ENCODE data around the gene MEF2C. TPM values are rescaled to one million over a fixed set of nuclear protein-coding genes. Genes with fewer than 3 reads are reported as not detected.

Gene MEF2C
- total RNA-seq, 2 experiments from 2014 or later, result 0.60 to 0.87 TPM

DNA sequence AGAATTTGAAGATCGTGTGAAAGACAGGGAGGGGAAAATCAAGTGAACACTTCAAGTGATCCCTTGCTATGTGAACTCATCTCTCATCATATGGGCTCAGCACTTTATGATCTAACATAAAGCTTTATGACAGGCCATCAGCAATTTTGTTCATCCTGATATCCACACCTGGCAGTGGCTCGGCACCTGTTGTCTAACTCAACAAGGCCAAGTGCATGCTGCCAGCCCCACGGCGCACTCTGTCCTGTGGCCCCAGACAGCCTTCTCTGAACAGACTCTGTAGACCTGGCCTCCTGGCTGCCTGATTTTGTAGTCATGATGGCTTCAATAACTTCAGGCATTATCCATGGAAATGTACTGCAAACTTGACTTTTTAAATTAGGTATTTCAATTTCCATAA is 106.3 kb downstream of the MEF2C start:
- DNase-seq (no peak), ATAC-seq (ENCODE audit: poor library complexity) (no peak)
- Histone ChIP-seq H3K36me3 (ENCODE audit: insufficient read depth, low read length) (no peaks in the 10 kb centered on the region), H3K27me3 (ENCODE audit: control insufficient read depth in 1 of 2, insufficient read depth in 2 of 2, low read length in 2 of 2) (no peaks in the 10 kb centered on the region), H3K4me3 (ENCODE audit: low read length) (no peak overlapping the region), H3K27ac (ENCODE audit: low read depth in 1 of 2, low read length in 2 of 2) (no peak overlapping the region), H3K4me1 (ENCODE audit: insufficient read depth, low read length) (no peaks in the 10 kb centered on the region), H3K9me3 (ENCODE audit: control insufficient read depth in 1 of 2, insufficient read depth in 1 of 2, low read length in 2 of 2) (no peaks in the 10 kb centered on the region)
- ChIA-PET CTCF (no interaction called here), POLR2A (no interaction called here)
- Mint-ChIP-seq H3K27me3 (peaks cover 11% of the 10 kb centered on the region), H3K4me3 (no peak overlapping the region), H3K4me1 (ENCODE audit: low read depth) (no peaks in the 10 kb centered on the region), H3K27ac (no peak overlapping the region), H3K9me3 (no peaks in the 10 kb centered on the region), H3K36me3 (ENCODE audit: low read depth) (no peaks in the 10 kb centered on the region)
- intact Hi-C loops (cut with DNase I, micrococcal nuclease), result no loop called here
- TF ChIP-seq, protein P1, sequence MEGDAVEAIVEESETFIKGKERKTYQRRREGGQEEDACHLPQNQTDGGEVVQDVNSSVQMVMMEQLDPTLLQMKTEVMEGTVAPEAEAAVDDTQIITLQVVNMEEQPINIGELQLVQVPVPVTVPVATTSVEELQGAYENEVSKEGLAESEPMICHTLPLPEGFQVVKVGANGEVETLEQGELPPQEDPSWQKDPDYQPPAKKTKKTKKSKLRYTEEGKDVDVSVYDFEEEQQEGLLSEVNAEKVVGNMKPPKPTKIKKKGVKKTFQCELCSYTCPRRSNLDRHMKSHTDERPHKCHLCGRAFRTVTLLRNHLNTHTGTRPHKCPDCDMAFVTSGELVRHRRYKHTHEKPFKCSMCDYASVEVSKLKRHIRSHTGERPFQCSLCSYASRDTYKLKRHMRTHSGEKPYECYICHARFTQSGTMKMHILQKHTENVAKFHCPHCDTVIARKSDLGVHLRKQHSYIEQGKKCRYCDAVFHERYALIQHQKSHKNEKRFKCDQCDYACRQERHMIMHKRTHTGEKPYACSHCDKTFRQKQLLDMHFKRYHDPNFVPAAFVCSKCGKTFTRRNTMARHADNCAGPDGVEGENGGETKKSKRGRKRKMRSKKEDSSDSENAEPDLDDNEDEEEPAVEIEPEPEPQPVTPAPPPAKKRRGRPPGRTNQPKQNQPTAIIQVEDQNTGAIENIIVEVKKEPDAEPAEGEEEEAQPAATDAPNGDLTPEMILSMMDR (IDR thresholded peaks at IDR 0.05), result no peak

DNA sequence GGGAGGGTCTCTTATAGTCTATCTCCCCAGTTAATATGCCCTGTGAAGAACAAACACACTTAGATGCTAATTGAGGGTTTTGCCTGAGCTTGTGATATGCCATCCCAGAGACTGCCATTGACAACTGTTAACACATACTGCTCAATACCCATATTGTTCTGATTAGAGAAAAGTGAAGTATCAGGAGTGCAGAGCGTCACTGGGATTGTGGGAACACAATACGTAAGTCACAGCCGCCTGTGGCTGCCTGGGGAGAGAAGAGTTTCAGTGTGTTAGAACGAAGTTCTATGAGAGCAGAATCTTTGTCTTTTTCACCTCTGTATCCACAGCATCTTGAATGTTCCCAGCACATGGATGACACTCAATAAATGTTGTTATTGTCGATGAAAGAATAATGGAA is 110.2 kb downstream of the MEF2C start:
- Mint-ChIP-seq H3K27me3 (peaks cover 5% of the 10 kb centered on the region), H3K27ac (no peak overlapping the region)
- POLR2A ChIA-PET, result no interaction called here

DNA sequence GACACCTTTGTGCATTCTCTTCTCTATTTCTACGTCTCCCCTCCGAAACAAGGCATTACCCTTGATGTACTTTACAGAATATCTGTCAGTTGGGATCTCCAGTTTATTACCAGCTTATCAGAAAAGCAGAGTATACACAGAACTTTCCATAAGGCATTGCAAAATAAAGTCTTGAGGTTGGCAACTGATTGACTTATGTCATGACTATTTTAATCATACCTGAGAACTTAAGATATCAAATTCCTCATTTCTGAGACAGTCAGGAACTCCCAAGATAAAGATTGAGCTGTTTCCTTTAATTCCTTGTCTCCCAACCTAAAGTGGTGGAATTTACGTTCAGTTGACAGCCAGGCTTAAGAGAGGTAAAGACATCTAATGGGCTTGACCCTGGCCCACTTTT is 110.9 kb downstream of the MEF2C start:
- ChIA-PET POLR2A (no interaction called here), CTCF (no interaction called here)
- TF ChIP-seq, protein P1 (IDR thresholded peaks at IDR 0.05), result no peak
- H3K9me3 Mint-ChIP-seq, result no peaks in the 10 kb centered on the region
- Histone ChIP-seq H3K4me3 (ENCODE audit: low read length) (no peak overlapping the region), H3K4me1 (ENCODE audit: insufficient read depth, low read length) (no peaks in the 10 kb centered on the region), H3K27me3 (ENCODE audit: control insufficient read depth in 1 of 2, insufficient read depth in 2 of 2, low read length in 2 of 2) (no peaks in the 10 kb centered on the region), H3K9me3 (ENCODE audit: control insufficient read depth in 1 of 2, insufficient read depth in 1 of 2, low read length in 2 of 2) (no peaks in the 10 kb centered on the region), H3K36me3 (ENCODE audit: insufficient read depth, low read length) (no peaks in the 10 kb centered on the region), H3K27ac (ENCODE audit: low read depth in 1 of 2, low read length in 2 of 2) (no peak overlapping the region)
- no peaks in the 10 kb centered on the region for H3K4me1 Mint-ChIP-seq (ENCODE audit: low read depth)
- H3K4me3 Mint-ChIP-seq, result no peak overlapping the region
- H3K36me3 Mint-ChIP-seq (ENCODE audit: low read depth), result no peaks in the 10 kb centered on the region
- ATAC-seq (ENCODE audit: poor library complexity), result no peak
- H3K27me3 Mint-ChIP-seq, result peaks cover 5% of the 10 kb centered on the region
- H3K27ac Mint-ChIP-seq, result no peak overlapping the region
- DNase-seq, result no peak
- intact Hi-C loops (cut with DNase I, micrococcal nuclease), result no loop called here

More for the DNA sequence above, 110.2 kb downstream of the MEF2C start:
- H3K4me1 ChIP-seq (ENCODE audit: insufficient read depth, low read length), result no peaks in the 10 kb centered on the region
- H3K27me3 ChIP-seq (ENCODE audit: control insufficient read depth in 1 of 2, insufficient read depth in 2 of 2, low read length in 2 of 2), result no peaks in the 10 kb centered on the region
- H3K27ac ChIP-seq (ENCODE audit: low read depth in 1 of 2, low read length in 2 of 2), result no peak overlapping the region
- H3K4me1 Mint-ChIP-seq (ENCODE audit: low read depth), result no peaks in the 10 kb centered on the region
- no peaks in the 10 kb centered on the region for H3K36me3 ChIP-seq (ENCODE audit: insufficient read depth, low read length)
- H3K9me3 ChIP-seq (ENCODE audit: control insufficient read depth in 1 of 2, insufficient read depth in 1 of 2, low read length in 2 of 2), result no peaks in the 10 kb centered on the region
- no peak overlapping the region for H3K4me3 ChIP-seq (ENCODE audit: low read length)
- no peak overlapping the region for H3K4me3 Mint-ChIP-seq
- TF ChIP-seq, protein P1 (IDR thresholded peaks at IDR 0.05), result no peak
- ATAC-seq (ENCODE audit: poor library complexity), result no peak
- intact Hi-C loops (cut with DNase I, micrococcal nuclease), result no loop called here
- no peaks in the 10 kb centered on the region for H3K36me3 Mint-ChIP-seq (ENCODE audit: low read depth)
- CTCF ChIA-PET, result no interaction called here
- no peak for DNase-seq
- H3K9me3 Mint-ChIP-seq, result no peaks in the 10 kb centered on the region
